IPS-15b (cell line): ENCODE data around the gene CDKN1A.

Source experiments
- H3K27me3 ChIP-seq: one replicate; pipeline ENCODE4 v1.6.1; 2013; ENCODE audit warnings: low read length; ENCODE audit not compliant: control insufficient read depth, insufficient read depth
- H3K36me3 ChIP-seq: one replicate; pipeline ENCODE4 v1.6.1; 2013; ENCODE audit warnings: low read length; ENCODE audit not compliant: control insufficient read depth, insufficient read depth
- H3K4me1 ChIP-seq: one replicate; pipeline ENCODE4 v1.6.1; 2013; ENCODE audit warnings: mild to moderate bottlenecking, low read length; ENCODE audit not compliant: control insufficient read depth, insufficient read depth
- H3K4me3 ChIP-seq: one replicate; pipeline ENCODE4 v1.5.1; 2013; ENCODE audit warnings: low read depth, low read length
- H3K9ac ChIP-seq: one replicate; pipeline ENCODE4 v1.6.1; 2013; ENCODE audit warnings: low read depth, mild to moderate bottlenecking, low read length
- H3K9me3 ChIP-seq: one replicate; pipeline ENCODE4 v1.6.1; 2013; ENCODE audit warnings: mild to moderate bottlenecking, low read length; ENCODE audit not compliant: control insufficient read depth, insufficient read depth

Gene CDKN1A

DNA sequence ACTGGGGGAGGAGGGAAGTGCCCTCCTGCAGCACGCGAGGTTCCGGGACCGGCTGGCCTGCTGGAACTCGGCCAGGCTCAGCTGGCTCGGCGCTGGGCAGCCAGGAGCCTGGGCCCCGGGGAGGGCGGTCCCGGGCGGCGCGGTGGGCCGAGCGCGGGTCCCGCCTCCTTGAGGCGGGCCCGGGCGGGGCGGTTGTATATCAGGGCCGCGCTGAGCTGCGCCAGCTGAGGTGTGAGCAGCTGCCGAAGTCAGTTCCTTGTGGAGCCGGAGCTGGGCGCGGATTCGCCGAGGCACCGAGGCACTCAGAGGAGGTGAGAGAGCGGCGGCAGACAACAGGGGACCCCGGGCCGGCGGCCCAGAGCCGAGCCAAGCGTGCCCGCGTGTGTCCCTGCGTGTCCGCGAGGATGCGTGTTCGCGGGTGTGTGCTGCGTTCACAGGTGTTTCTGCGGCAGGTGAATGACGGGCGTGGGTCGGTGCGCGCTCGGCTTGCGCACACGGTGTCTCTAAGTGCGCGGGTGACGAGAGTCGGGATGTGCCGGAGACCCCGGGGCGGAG is at the start of gene CDKN1A:
TSS of gene CDKN1A (plus strand) at position 227 of the 555 bp plus-strand sequence. CDS start 5,388 bp downstream, outside the sequence.
- H3K36me3 ChIP-seq, result peaks cover 3% of the 10 kb centered on the region
- H3K27me3 ChIP-seq, result peaks cover 22% of the 10 kb centered on the region
- peak within 1 kb of the TSS; percentile 82 for H3K4me3 ChIP-seq
- H3K9ac ChIP-seq, result peak within 1 kb of the TSS; percentile 70
- no peaks in the 10 kb centered on the region for H3K9me3 ChIP-seq
- H3K4me1 ChIP-seq, result peaks cover 8% of the 10 kb centered on the region

DNA sequence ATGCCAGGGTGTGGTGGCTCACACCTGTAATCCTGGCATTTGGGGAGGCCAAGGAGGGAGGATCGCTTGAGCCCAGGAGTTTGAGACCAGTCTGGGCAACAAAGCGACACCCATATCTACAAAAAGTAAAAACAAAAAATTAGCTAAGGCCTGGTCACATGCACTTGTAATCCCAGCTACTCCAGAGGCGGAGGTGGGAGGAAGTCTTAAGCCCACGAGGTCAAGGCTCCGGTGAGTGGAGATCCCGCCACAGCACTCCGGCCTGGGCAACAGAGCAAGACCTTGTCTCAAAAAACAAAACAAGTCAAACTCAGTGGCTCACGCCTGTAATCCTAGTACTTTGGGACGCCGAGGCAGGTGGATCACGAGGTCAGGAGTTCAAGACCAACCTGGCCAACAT is 48.7 kb upstream of the CDKN1A start:
- no peaks in the 10 kb centered on the region for H3K27me3 ChIP-seq
- H3K36me3 ChIP-seq, result no peaks in the 10 kb centered on the region
- no peak overlapping the region for H3K9ac ChIP-seq
- H3K9me3 ChIP-seq, result no peaks in the 10 kb centered on the region
- H3K4me1 ChIP-seq, result no peaks in the 10 kb centered on the region
- no peak overlapping the region for H3K4me3 ChIP-seq

DNA sequence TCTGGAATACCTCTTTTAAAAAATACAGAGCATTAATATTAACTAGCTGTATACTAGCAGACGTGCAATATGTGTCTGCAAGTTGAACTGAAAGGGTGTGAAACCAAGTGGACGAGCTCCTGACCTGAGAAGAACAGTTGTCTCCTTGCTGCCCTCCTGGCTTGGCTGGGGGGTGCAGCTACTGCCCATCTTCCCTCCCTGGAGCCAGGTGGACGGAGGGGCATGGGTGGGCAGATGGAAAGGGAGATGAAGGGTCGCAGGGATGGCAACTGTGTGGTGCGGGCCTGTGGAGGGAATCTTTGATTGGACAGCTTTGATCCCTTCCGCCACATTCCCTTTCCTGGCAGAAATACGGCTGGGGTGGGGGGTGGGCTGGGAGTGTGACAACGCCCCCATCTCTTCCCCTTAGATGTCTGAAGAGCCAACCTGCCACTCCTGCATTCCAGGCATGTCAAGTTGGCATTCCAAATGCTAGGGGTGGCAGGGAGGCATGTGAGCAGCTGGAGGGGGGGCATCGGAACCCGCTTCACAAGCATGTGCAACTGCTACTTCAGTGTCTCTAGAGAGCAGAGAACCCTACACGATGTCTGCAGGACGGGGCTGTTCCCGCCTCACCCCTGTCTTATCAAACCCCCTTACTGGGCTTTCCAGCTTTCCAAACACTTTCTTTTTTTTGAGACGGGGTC is 47.0 kb upstream of the CDKN1A start:
- H3K27me3 ChIP-seq, result no peaks in the 10 kb centered on the region
- no peak overlapping the region for H3K4me3 ChIP-seq
- H3K9me3 ChIP-seq, result no peaks in the 10 kb centered on the region
- H3K9ac ChIP-seq, result no peak overlapping the region
- no peaks in the 10 kb centered on the region for H3K4me1 ChIP-seq
- H3K36me3 ChIP-seq, result no peaks in the 10 kb centered on the region

DNA sequence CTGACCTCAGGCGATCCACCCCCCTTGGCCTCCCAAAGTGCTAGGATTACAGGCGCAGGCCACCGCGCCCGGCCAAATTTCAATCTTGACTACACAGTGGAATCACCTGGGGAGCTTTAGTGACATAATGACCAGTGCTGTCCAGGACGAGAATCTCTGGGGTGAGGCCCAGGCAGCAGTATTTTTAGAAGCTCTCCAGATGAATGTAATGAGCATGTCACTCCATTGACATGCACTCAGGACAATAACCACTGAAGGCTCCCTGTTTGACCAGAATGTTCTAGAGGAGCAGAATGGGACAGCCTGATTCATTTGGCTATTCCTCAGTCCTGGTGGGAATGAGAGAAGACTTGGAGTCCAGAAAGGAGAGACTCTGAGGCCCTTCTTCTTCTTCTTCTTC is 45.1 kb upstream of the CDKN1A start:
- Histone ChIP-seq H3K4me1 (no peaks in the 10 kb centered on the region), H3K27me3 (no peaks in the 10 kb centered on the region), H3K9ac (no peak overlapping the region), H3K9me3 (no peaks in the 10 kb centered on the region), H3K4me3 (no peak overlapping the region), H3K36me3 (no peaks in the 10 kb centered on the region)

DNA sequence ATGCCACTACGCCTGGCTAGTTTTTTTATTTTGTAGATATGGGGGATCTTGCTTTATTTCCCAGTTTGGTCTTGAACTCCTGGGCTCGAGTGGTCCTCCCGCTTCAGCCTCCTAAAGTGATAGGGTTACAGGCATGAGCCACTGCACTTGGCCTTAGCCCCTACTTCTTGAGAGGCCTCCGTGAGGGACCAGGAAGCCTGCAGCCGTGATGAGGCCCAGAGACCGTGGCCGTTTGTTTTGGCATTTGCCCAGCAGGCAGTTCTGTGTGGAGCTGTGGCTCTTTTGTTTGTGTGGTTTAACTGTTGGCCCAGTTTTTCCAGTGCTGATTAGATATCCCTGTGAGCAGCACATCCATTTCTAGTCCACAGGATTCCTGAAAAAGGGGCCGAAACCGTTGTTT is 44.6 kb upstream of the CDKN1A start:
- H3K36me3 ChIP-seq, result no peaks in the 10 kb centered on the region
- no peaks in the 10 kb centered on the region for H3K9me3 ChIP-seq
- no peaks in the 10 kb centered on the region for H3K4me1 ChIP-seq
- H3K9ac ChIP-seq, result no peak overlapping the region
- H3K4me3 ChIP-seq, result no peak overlapping the region
- no peaks in the 10 kb centered on the region for H3K27me3 ChIP-seq

DNA sequence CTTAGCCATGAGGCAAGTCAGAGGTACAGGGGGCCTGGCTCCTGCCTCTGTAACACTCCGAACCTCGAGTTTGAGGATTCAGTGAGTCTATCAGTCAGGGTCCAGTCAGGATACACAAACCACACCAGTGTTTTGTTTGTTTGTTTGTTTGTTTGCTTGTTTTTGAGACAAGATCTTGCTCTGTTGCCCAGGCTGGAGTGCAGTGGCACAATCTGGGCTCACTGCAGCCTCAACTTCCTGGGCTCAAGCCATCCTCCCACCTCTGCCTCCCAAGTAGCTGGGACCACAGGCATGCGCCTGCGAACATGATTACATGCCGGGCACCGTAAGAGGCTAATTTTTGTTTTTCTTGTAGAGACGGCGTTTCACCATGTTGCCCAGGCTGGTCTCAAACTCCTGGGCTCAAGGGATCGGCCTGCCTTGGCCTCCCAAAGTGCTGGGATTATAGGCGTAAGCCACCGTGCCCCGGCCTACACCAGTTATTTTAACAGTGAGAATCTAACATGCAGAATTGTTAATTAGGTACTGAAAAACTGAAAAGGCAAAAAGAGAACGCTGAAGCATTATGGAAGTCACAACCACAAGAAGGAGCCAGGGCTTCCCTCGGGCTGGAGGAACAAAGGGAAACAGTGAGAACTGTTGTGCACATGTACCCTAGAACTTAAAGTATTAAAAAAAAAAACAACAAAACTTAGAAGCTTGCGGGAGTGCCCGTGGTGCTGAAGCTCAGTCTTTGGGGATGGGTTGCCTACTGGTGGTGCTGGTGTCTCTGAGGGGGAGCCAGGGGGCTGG is 44.0 kb upstream of the CDKN1A start:
- Histone ChIP-seq H3K27me3 (no peaks in the 10 kb centered on the region), H3K4me1 (no peaks in the 10 kb centered on the region), H3K4me3 (no peak overlapping the region), H3K9ac (no peak overlapping the region), H3K9me3 (no peaks in the 10 kb centered on the region), H3K36me3 (no peaks in the 10 kb centered on the region)

DNA sequence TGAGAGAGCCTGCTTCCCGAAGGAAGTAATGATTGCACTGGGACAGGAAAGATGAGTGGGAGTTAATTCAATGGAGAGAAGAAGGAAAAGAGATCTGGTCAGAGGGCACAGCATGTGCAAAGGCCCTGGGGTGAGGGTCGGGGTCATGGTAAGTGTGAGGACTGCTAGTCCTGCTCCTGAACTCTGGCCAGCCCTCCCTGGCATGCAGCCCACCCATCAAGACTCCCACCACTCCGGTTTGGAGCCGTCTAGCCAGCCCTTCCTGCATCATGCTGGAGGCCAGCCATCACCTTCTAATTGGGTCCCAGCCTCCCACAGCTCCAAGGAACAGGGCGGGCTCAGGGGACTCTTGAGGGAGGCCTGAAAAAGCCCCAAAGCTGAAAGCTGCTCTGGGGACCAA is 42.2 kb upstream of the CDKN1A start:
- H3K9me3 ChIP-seq, result no peaks in the 10 kb centered on the region
- no peak overlapping the region for H3K9ac ChIP-seq
- no peaks in the 10 kb centered on the region for H3K27me3 ChIP-seq
- no peak overlapping the region for H3K4me3 ChIP-seq
- H3K4me1 ChIP-seq, result no peaks in the 10 kb centered on the region
- H3K36me3 ChIP-seq, result no peaks in the 10 kb centered on the region

DNA sequence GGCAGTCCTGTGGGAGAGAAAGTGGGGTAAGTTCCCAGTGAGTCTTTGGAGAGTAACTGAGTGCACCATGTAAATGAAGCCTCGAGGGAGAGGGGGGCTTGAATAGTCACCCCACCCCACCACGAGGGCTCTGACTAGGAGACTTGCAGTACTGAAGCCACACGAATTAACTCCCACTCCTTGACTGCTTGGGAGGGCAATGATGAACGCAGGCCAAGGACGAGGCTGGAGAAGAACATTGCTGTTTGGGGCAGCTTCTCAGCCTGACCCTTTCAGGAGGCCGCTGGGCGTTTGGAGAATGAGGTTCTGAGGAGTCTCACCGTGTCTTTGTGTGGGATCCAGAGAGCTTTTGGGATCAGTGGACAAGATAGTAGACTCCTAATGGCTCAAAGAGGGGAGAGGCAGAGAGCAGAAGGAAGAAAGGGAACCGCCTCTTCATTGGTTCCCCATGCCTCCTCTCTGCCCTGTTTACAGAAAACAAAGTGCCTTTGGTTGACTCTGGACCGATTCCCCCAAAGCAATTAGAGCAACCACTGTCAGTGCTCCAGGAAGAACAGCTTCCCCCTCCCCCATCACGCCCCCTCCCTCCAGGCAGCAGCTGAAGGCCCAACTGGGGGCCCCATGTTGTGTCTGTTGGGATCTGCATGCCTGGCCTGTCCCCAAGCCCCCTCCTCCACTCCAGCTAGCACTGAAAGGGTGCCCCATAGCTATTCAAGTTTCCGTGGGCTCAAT is 41.7 kb upstream of the CDKN1A start:
- no peaks in the 10 kb centered on the region for H3K27me3 ChIP-seq
- H3K9ac ChIP-seq, result peak overlapping the region; percentile 24
- H3K4me1 ChIP-seq, result no peaks in the 10 kb centered on the region
- no peak overlapping the region for H3K4me3 ChIP-seq
- H3K9me3 ChIP-seq, result no peaks in the 10 kb centered on the region
- H3K36me3 ChIP-seq, result no peaks in the 10 kb centered on the region

DNA sequence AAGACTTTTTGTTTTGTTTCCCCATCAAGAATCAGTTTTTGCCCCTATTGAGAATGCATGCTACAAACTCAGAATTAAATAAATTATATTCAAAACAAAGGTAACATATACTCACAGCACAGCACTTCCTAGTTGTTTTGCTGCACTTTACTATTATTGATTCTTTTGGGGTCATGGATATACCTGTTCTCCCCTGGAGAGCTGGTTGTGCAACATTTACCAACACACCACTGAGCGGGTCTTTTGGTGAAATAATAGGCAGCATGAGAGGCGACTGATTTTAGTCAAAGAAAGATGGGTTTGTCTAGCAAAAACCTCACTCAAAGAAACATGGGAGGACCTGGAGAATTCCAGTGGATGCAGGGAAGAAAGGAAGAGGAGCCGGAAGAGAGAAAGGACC is 39.9 kb upstream of the CDKN1A start:
- Histone ChIP-seq H3K9me3 (no peaks in the 10 kb centered on the region), H3K9ac (no peak overlapping the region), H3K36me3 (no peaks in the 10 kb centered on the region), H3K4me1 (no peaks in the 10 kb centered on the region), H3K4me3 (no peak overlapping the region), H3K27me3 (no peaks in the 10 kb centered on the region)

DNA sequence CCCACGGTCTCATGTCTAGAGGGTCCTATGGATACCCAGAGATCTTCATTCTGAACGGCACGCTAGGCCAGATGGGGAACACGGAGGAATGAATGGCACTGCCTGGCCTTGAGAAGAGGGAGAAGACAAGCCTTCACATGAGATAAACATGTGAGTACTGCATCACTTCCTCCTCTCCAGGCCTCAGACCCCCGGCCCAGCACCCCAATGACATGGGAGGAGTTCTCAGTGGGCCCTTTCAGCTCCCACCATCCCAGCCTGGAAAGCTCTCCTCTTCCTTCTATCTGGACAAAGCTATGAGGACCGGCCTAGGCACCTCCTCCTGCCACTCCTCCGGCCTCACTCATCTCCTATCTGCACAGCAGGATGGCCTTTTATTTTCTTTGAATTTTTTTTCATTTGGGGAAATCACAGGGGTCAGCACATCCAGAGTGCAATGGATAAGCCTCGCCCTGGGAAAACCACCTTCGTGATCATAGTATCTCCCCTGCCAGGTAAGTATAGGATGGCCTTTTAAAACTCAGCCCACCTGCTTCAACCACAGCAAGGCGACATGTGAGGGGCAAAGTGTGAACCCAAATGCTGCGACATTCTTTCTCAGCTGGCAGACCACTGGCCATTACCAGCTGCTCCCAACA is 39.2 kb upstream of the CDKN1A start:
- no peaks in the 10 kb centered on the region for H3K4me1 ChIP-seq
- H3K4me3 ChIP-seq, result no peak overlapping the region

DNA sequence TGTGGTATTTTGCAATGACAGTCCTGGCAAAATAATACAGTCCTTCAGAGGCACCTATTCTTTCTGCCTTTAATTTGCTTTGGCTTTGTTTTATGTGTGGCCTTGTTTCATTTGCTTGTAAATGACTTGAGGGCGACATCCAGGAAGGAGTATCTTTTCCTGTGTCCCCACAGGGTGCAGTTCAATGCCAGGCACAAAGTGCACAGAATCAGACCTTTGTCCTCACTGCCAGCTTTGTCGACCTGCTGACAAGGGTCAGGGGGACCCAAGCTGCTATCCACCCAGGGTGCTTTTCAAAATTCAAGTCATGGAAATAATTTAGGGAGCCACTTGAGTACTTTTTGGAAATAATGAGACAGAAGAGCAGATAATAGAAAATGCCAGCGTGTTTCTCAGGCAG is 37.0 kb upstream of the CDKN1A start:
- Histone ChIP-seq H3K4me3 (no peak overlapping the region), H3K9me3 (no peaks in the 10 kb centered on the region), H3K4me1 (no peaks in the 10 kb centered on the region), H3K9ac (no peak overlapping the region), H3K27me3 (no peaks in the 10 kb centered on the region), H3K36me3 (no peaks in the 10 kb centered on the region)

More for the DNA sequence above, 39.2 kb upstream of the CDKN1A start:
- Histone ChIP-seq H3K9ac (no peak overlapping the region), H3K36me3 (no peaks in the 10 kb centered on the region), H3K27me3 (no peaks in the 10 kb centered on the region), H3K9me3 (no peaks in the 10 kb centered on the region)
